SK-N-SH treated with all-trans-retinoic acid at 6 μM for 48 hours (cell line): ENCODE results near the gene BCR.

ENCODE experiments used
- ATAC-seq: fragments of 200-7000 bp; cut with Tn5 transposase; 3 replicates; pipeline ENCODE4 v1.9.1; 2020; ENCODE audit warnings: mild to moderate bottlenecking, moderate library complexity
- ARNTL ChIP-seq: fragments of 450-650 bp; formaldehyde crosslinking; IDR thresholded peaks from 2 replicates; pipeline ENCODE4 v1.5.0; 2020; ENCODE audit warnings: low read depth, mild to moderate bottlenecking, moderate library complexity, borderline replicate concordance
- BACH2 ChIP-seq: fragments of 250-450 bp; sonication (Bioruptor Pico); IDR thresholded peaks from 2 replicates; pipeline ENCODE4 v1.9.0; 2021; ENCODE audit warnings: mild to moderate bottlenecking, borderline replicate concordance
- CSDC2 ChIP-seq: fragments of 250-450 bp; sonication (Bioruptor Pico); IDR thresholded peaks from 2 replicates; pipeline ENCODE4 v1.5.0; 2020; ENCODE audit warnings: mild to moderate bottlenecking, moderate library complexity
- CSRNP3 ChIP-seq: fragments of 250-450 bp; sonication (Bioruptor Pico); IDR thresholded peaks from 2 replicates; pipeline ENCODE4 v1.5.1; 2021; ENCODE audit warnings: mild to moderate bottlenecking, moderate library complexity
- ESRRG ChIP-seq: fragments of 250-450 bp; sonication (Bioruptor Pico); IDR thresholded peaks from 2 replicates; pipeline ENCODE4 v1.6.1; 2021; ENCODE audit warnings: mild to moderate bottlenecking
- GLIS3 ChIP-seq: fragments of 250-450 bp; sonication (Bioruptor Pico); IDR thresholded peaks from 2 replicates; pipeline ENCODE4 v1.5.0; 2020; ENCODE audit warnings: mild to moderate bottlenecking, moderate library complexity
- ISL1 ChIP-seq: fragments of 250-450 bp; sonication (Bioruptor Pico); IDR thresholded peaks from 2 replicates; pipeline ENCODE4 v2.1.2; 2022; ENCODE audit warnings: mild to moderate bottlenecking, moderate library complexity
- OSR1 ChIP-seq: fragments of 250-450 bp; sonication (Bioruptor Pico); IDR thresholded peaks from 2 replicates; pipeline ENCODE4 v1.8.0; 2022; ENCODE audit warnings: moderate library complexity, mild to moderate bottlenecking, inconsistent platforms
- PPARA ChIP-seq: fragments of 250-450 bp; sonication (Bioruptor Pico); IDR thresholded peaks from 2 replicates; pipeline ENCODE4 v1.5.0; 2020; ENCODE audit warnings: mild to moderate bottlenecking, borderline replicate concordance
- RARB ChIP-seq: fragments of 250-450 bp; sonication (Bioruptor Pico); IDR thresholded peaks from 2 replicates; pipeline ENCODE4 v1.8.0; 2021; ENCODE audit warnings: mild to moderate bottlenecking, moderate library complexity
- SNAI2 ChIP-seq: fragments of 250-450 bp; sonication (Bioruptor Pico); IDR thresholded peaks from 2 replicates; pipeline ENCODE4 v1.5.0; 2020; ENCODE audit warnings: mild to moderate bottlenecking, moderate library complexity
- TCF4 ChIP-seq: fragments of 250-450 bp; sonication (Bioruptor Pico); IDR thresholded peaks from 2 replicates; pipeline ENCODE4 v1.8.0; 2021; ENCODE audit warnings: mild to moderate bottlenecking, moderate library complexity, borderline replicate concordance
- TOX ChIP-seq: fragments of 250-450 bp; sonication (Bioruptor Pico); IDR thresholded peaks from 2 replicates; pipeline ENCODE4 v1.8.0; 2021; ENCODE audit warnings: mild to moderate bottlenecking, moderate library complexity, borderline replicate concordance
- ZC3H10 ChIP-seq: fragments of 250-450 bp; sonication (Bioruptor Pico); IDR thresholded peaks from 2 replicates; pipeline ENCODE4 v1.5.1; 2021; ENCODE audit warnings: mild to moderate bottlenecking, moderate library complexity
- ZFP3 ChIP-seq: fragments of 250-450 bp; sonication (Bioruptor Pico); IDR thresholded peaks from 2 replicates; pipeline ENCODE4 v1.5.0; 2020; ENCODE audit warnings: mild to moderate bottlenecking, moderate library complexity
- ZFP30 ChIP-seq: fragments of 450-650 bp; formaldehyde crosslinking; IDR thresholded peaks from 2 replicates; pipeline ENCODE4 v1.5.0; 2022; ENCODE audit warnings: mild to moderate bottlenecking, moderate library complexity
- ZNF565 ChIP-seq: fragments of 450-650 bp; formaldehyde crosslinking; conservative IDR thresholded peaks from 2 replicates; pipeline ENCODE4 v1.5.0; 2020; ENCODE audit warnings: low read depth, mild to moderate bottlenecking, moderate library complexity
- ZNF70 ChIP-seq: fragments of 450-650 bp; formaldehyde crosslinking; IDR thresholded peaks from 2 replicates; pipeline ENCODE4 v1.5.0; 2020; ENCODE audit warnings: mild to moderate bottlenecking, moderate library complexity
- ZNF8 ChIP-seq: fragments of 450-650 bp; formaldehyde crosslinking; IDR thresholded peaks from 2 replicates; pipeline ENCODE4 v1.5.0; 2020; ENCODE audit warnings: mild to moderate bottlenecking, moderate library complexity
- TF ChIP-seq, protein P1 (sequence below): fragments of 250-450 bp; sonication (Bioruptor Pico); IDR thresholded peaks from 2 replicates; pipeline ENCODE4 v1.5.0; 2020; ENCODE audit warnings: mild to moderate bottlenecking, moderate library complexity
- TF ChIP-seq, protein P2 (sequence below): fragments of 250-450 bp; sonication (Bioruptor Pico); IDR thresholded peaks from 2 replicates; pipeline ENCODE4 v1.5.1; 2020; ENCODE audit warnings: low read depth, mild to moderate bottlenecking, moderate library complexity
- TF ChIP-seq, protein P3 (sequence below): fragments of 250-450 bp; sonication (Bioruptor Pico); IDR thresholded peaks from 2 replicates; pipeline ENCODE4 v1.8.0; 2021; ENCODE audit warnings: low read depth, mild to moderate bottlenecking, moderate library complexity, borderline replicate concordance
- TF ChIP-seq, protein P4 (sequence below): fragments of 250-450 bp; sonication (Bioruptor Pico); IDR thresholded peaks from 2 replicates; pipeline ENCODE4 v1.8.0; 2020; ENCODE audit warnings: mild to moderate bottlenecking, moderate library complexity, borderline replicate concordance

BCR gene

DNA sequence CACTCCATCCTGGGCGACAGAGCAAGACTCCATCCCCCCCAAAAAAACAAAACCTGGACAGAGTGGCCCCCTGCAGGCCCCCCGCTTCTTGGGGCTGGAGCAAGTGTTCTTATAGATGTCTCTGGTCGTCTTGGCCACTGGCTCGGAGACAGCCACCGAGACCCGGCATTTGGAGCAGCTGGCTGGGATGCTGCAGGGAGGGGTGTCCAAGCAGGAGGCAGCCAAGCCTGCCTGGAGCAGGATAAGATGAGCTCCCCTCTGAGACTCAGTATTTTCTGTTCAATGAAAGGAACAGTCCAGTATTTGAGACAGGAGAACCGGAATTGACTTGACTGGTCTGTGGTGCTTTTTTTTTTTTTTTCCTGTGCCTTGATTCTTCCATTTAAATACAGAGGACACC lies 44.5 kb downstream of the BCR start:
- TF ChIP-seq, protein P1, sequence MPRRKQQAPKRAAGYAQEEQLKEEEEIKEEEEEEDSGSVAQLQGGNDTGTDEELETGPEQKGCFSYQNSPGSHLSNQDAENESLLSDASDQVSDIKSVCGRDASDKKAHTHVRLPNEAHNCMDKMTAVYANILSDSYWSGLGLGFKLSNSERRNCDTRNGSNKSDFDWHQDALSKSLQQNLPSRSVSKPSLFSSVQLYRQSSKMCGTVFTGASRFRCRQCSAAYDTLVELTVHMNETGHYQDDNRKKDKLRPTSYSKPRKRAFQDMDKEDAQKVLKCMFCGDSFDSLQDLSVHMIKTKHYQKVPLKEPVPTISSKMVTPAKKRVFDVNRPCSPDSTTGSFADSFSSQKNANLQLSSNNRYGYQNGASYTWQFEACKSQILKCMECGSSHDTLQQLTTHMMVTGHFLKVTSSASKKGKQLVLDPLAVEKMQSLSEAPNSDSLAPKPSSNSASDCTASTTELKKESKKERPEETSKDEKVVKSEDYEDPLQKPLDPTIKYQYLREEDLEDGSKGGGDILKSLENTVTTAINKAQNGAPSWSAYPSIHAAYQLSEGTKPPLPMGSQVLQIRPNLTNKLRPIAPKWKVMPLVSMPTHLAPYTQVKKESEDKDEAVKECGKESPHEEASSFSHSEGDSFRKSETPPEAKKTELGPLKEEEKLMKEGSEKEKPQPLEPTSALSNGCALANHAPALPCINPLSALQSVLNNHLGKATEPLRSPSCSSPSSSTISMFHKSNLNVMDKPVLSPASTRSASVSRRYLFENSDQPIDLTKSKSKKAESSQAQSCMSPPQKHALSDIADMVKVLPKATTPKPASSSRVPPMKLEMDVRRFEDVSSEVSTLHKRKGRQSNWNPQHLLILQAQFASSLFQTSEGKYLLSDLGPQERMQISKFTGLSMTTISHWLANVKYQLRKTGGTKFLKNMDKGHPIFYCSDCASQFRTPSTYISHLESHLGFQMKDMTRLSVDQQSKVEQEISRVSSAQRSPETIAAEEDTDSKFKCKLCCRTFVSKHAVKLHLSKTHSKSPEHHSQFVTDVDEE, result no peak
- TF ChIP-seq, protein P2, sequence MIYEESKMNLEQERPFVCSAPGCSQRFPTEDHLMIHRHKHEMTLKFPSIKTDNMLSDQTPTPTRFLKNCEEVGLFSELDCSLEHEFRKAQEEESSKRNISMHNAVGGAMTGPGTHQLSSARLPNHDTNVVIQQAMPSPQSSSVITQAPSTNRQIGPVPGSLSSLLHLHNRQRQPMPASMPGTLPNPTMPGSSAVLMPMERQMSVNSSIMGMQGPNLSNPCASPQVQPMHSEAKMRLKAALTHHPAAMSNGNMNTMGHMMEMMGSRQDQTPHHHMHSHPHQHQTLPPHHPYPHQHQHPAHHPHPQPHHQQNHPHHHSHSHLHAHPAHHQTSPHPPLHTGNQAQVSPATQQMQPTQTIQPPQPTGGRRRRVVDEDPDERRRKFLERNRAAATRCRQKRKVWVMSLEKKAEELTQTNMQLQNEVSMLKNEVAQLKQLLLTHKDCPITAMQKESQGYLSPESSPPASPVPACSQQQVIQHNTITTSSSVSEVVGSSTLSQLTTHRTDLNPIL (CRISPR knock-in tag), result no peak
- no peak for TF ChIP-seq RARB (CRISPR knock-in tag)
- TF ChIP-seq TCF4 (CRISPR knock-in tag), result no peak
- no peak for TF ChIP-seq ZNF565
- no peak for TF ChIP-seq OSR1 (CRISPR knock-in tag)
- TF ChIP-seq ARNTL, result no peak
- no peak for TF ChIP-seq CSDC2
- no peak for TF ChIP-seq CSRNP3
- no peak for TF ChIP-seq ESRRG
- no peak for TF ChIP-seq ISL1 (CRISPR knock-in tag)
- no peak for TF ChIP-seq SNAI2 (CRISPR knock-in tag)
- no peak for TF ChIP-seq ZC3H10 (CRISPR knock-in tag)
- no peak for TF ChIP-seq TOX (CRISPR knock-in tag)
- no peak for ATAC-seq

DNA sequence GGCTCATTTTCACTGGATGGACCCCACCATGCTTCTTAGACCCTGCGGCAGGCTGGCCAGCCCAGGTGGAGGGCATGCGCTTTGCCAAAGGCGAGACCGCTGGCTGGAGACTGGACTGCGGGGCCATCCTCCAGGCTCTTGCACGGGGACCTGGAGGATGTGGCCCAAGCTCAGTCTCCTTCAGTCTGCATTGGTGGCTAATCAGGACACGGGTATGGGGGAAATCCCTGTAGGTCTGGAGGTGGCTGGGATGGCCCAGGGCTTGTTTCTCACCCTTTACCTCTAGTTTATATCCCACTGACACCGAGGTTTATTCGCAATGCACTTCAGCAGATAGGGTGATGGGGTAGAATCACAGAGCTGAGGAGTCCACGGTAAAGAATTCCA lies 45.0 kb downstream of the BCR start:
- peak; percentile 12; the same call in 1 of the 3 replicates for ATAC-seq
- TF ChIP-seq RARB (CRISPR knock-in tag) (no peak), ESRRG (no peak), ZNF70 (no peak), OSR1 (CRISPR knock-in tag) (no peak), GLIS3 (CRISPR knock-in tag) (no peak), ZNF8 (no peak), ZC3H10 (CRISPR knock-in tag) (no peak), ZFP30 (CRISPR knock-in tag) (no peak), TOX (CRISPR knock-in tag) (no peak), ARNTL (no peak), BACH2 (CRISPR knock-in tag) (no peak), PPARA (CRISPR knock-in tag) (no peak), SNAI2 (CRISPR knock-in tag) (no peak), ISL1 (CRISPR knock-in tag) (no peak), ZFP3 (CRISPR knock-in tag) (no peak)
- TF ChIP-seq, protein P2 (CRISPR knock-in tag), result no peak
- TF ChIP-seq, protein P3, sequence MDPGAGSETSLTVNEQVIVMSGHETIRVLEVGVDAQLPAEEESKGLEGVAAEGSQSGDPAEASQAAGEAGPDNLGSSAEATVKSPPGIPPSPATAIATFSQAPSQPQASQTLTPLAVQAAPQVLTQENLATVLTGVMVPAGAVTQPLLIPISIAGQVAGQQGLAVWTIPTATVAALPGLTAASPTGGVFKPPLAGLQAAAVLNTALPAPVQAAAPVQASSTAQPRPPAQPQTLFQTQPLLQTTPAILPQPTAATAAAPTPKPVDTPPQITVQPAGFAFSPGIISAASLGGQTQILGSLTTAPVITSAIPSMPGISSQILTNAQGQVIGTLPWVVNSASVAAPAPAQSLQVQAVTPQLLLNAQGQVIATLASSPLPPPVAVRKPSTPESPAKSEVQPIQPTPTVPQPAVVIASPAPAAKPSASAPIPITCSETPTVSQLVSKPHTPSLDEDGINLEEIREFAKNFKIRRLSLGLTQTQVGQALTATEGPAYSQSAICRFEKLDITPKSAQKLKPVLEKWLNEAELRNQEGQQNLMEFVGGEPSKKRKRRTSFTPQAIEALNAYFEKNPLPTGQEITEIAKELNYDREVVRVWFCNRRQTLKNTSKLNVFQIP, result no peak
- TF ChIP-seq, protein P1, result no peak
- TF ChIP-seq, protein P4, sequence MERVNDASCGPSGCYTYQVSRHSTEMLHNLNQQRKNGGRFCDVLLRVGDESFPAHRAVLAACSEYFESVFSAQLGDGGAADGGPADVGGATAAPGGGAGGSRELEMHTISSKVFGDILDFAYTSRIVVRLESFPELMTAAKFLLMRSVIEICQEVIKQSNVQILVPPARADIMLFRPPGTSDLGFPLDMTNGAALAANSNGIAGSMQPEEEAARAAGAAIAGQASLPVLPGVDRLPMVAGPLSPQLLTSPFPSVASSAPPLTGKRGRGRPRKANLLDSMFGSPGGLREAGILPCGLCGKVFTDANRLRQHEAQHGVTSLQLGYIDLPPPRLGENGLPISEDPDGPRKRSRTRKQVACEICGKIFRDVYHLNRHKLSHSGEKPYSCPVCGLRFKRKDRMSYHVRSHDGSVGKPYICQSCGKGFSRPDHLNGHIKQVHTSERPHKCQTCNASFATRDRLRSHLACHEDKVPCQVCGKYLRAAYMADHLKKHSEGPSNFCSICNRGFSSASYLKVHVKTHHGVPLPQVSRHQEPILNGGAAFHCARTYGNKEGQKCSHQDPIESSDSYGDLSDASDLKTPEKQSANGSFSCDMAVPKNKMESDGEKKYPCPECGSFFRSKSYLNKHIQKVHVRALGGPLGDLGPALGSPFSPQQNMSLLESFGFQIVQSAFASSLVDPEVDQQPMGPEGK, result no peak
